ENCODE results near the gene DEFB119. TPM values are rescaled to one million over a fixed set of nuclear protein-coding genes. Genes with fewer than 3 reads are reported as not detected.

Gene DEFB119, protein sequence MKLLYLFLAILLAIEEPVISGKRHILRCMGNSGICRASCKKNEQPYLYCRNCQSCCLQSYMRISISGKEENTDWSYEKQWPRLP
- not detected for total RNA-seq

DNA sequence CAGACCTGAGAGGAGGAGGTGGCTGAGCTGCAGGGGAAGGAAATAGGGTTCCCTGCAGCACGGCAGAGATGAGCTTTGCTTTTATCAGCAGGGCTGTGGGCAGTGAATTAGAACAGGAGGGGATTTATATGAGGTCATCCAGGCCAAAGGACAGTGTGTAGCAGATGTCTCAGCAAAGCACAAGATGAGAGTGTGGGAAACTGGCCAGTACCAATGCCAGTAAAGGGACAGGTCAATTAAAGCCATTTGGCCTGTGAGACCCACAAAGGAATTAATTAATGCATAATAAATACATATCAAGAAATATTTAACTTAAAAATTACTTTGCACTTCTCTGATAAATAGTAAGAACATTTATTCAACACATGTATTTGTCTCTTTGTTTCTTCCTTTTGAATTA, at the start of gene DEFB119:
DEFB119 (minus strand) TSS at position 101 of the 400 bp plus-strand sequence. CDS start 107 bp downstream, outside the sequence.

DNA sequence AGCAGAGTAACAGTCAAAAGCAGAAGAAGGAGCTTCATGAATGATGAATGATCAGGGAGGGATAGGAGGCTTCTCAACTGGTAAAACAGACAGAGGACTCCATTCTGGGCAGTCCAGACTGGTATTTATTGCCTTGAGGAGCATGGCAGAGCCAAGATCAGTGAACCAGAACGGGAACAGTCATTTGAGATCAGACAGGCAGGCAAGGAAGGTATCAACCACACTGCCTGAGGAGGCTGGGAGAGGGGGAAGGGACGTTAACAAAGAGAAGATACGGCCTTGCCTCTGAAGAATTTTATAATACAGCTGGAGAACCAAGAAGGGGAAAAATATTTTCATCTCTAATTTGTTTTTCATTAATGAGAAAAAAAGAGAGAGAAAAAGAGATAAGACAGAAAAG, 15.7 kb upstream of the DEFB119 start, which contains the start of gene DEFB121:
DEFB121 (minus strand) TSS at position 101 of the 400 bp plus-strand sequence; CDS start at position 38, 63 bp downstream.

DNA sequence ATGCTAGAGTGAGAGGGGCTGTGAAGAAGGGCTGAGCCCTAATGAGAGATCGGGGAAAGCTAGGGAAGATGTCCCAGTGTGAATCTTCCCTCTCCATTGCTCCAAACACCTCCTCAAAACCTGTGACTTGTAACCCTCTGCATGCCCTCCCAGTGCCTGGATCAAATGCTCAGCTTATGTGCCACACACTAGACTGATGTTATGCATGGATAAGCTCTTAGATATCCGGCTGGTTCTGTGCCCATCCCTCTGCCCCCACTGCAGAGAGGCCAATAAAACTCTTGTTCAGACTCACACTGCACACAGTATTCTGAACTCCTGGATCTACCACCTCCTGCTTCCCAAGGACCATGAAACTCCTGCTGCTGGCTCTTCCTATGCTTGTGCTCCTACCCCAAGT, 22.1 kb downstream of the DEFB119 start, which contains the start of gene DEFB118:
DEFB118 (plus strand) TSS at position 301 of the 400 bp plus-strand sequence; CDS start at position 351, 50 bp downstream.

Other genes starting within 250 kb of the DEFB119 start
- gene DEFB115, start 132.9 kb downstream of the DEFB119 start, total RNA-seq = not detected
- not detected for gene DEFB116, start 82.0 kb downstream of the DEFB119 start, total RNA-seq
- gene DEFB118, start 22.0 kb downstream of the DEFB119 start, total RNA-seq = not detected
- gene DEFB121, start 15.6 kb upstream of the DEFB119 start, total RNA-seq = not detected
- gene DEFB123, start 50.0 kb upstream of the DEFB119 start, total RNA-seq = not detected
- not detected for gene DEFB124, start 84.5 kb upstream of the DEFB119 start, total RNA-seq
- not detected for gene REM1, start 84.7 kb upstream of the DEFB119 start, total RNA-seq
- gene HM13, start 123.9 kb upstream of the DEFB119 start, total RNA-seq = 100 to 1,000 TPM; 133 to 145 TPM
- under 1 TPM; 0.35 to 0.53 TPM for gene ID1, start 214.7 kb upstream of the DEFB119 start, total RNA-seq
- not detected for gene COX4I2, start 247.3 kb upstream of the DEFB119 start, total RNA-seq